HepG2 (cell line): ENCODE results near the gene TANC1. TPM values are rescaled to one million over a fixed set of nuclear protein-coding genes. Genes with fewer than 3 reads are reported as not detected.

Experiments
- ATAC-seq: fragments of 200-7000 bp; cut with Tn5 transposase; 3 replicates; pipeline ENCODE4 v1.9.1; 2020; ENCODE audit warnings: mild to moderate bottlenecking, moderate library complexity
- BruUV-seq: library from RNA; stranded (reverse); fragments of 400-500 nt; replicated peaks from 2 replicates; lab custom pipeline; 2021; lab: Mats Ljungman, UMichigan
- CTCF ChIA-PET: fragments of 300-600 bp; formaldehyde crosslinking; extraction: SDS; loops from one replicate; lab custom pipeline; 2021; ENCODE audit warnings: low total read pairs, inconsistent platforms, low intra/inter-chr PET ratio; lab: Yijun Ruan, JAX
- POLR2A ChIA-PET: fragments of 350-600 bp; sonication (Branson Sonifier 250); formaldehyde crosslinking; loops from one replicate; lab custom pipeline; 2020; ENCODE audit warnings: antibody characterized with exemption, inconsistent platforms; lab: Yijun Ruan, JAX
- DNase-seq: peaks from one replicate; pipeline ENCODE4 v3.0.0-alpha.2; 2015; ENCODE audit warnings: low spot score
- FAIRE-seq: peaks from 3 replicates; lab custom pipeline; 2011; peaks lifted over from hg19 to GRCh38; lab: Jason Lieb, UNC
- H2AFZ ChIP-seq: one replicate; pipeline ENCODE4 v1.6.1; 2011; ENCODE audit warnings: low read length, inconsistent platforms
- H3K27ac ChIP-seq: fragments of 300-600 bp; 3 replicates; pipeline ENCODE4 v1.8.0; 2011; ENCODE audit warnings: mixed run types, mild to moderate bottlenecking, mixed read lengths, low read length, inconsistent platforms; ENCODE audit not compliant: insufficient read depth; ENCODE audit errors: extremely low read length
- H3K27me3 ChIP-seq, 2 experiments: fragments of 200-600 bp in 1 of 2; 2 replicates in 1 of 2; 3 replicates in 1 of 2; pipeline versions ENCODE4 v1.6.0 to v1.8.0; 2011; ENCODE audit warnings: low read length in 2 of 2, mild to moderate bottlenecking in 2 of 2, moderate library complexity in 2 of 2, inconsistent platforms in 1 of 2; ENCODE audit not compliant: insufficient read depth in 2 of 2, control insufficient read depth in 1 of 2
- H3K36me3 ChIP-seq, 2 experiments: fragments of 200-600 bp in 1 of 2; replicated peaks in 1 of 2; 2 replicates in 1 of 2; 3 replicates in 1 of 2; pipeline versions ENCODE4 v1.5.1 to v1.8.0; 2011; ENCODE audit warnings: low read length in 2 of 2, inconsistent platforms in 1 of 2; ENCODE audit not compliant: insufficient read depth in 2 of 2, control insufficient read depth in 1 of 2
- H3K4me1 ChIP-seq: 2 replicates; pipeline ENCODE4 v1.5.1; 2012; ENCODE audit warnings: low read length, inconsistent platforms; ENCODE audit not compliant: insufficient read depth
- H3K4me2 ChIP-seq: 2 replicates; pipeline ENCODE4 v1.6.0; 2011; ENCODE audit warnings: low read depth, low read length, inconsistent platforms
- H3K4me3 ChIP-seq, 3 experiments: fragments of 200-600 bp in 1 of 3; sonication (generic), shearing (Covaris generic) in 1 of 3; replicated peaks in 1 of 3; 2 replicates each; pipeline ENCODE4 v1.5.1; 2011 to 2016; ENCODE audit warnings: low read length in 3 of 3, inconsistent platforms in 2 of 3, low read depth in 2 of 3, mild to moderate bottlenecking in 2 of 3, control low read depth in 1 of 3, mixed read lengths in 1 of 3; ENCODE audit not compliant: insufficient read depth in 1 of 3
- H3K79me2 ChIP-seq: one replicate; pipeline ENCODE4 v1.6.1; 2011; ENCODE audit warnings: low read length, inconsistent platforms; ENCODE audit not compliant: insufficient read depth
- H3K9ac ChIP-seq: 2 replicates; pipeline ENCODE4 v1.6.0; 2011; ENCODE audit warnings: mild to moderate bottlenecking, low read depth, low read length, inconsistent platforms; ENCODE audit not compliant: insufficient read depth
- H3K9me3 ChIP-seq: 2 replicates; pipeline ENCODE4 v1.5.1; 2012; ENCODE audit warnings: mild to moderate bottlenecking, low read length
- H4K20me1 ChIP-seq: 2 replicates; pipeline ENCODE4 v1.6.0; 2011; ENCODE audit warnings: inconsistent platforms, mild to moderate bottlenecking, low read length, moderate library complexity; ENCODE audit not compliant: insufficient read depth
- CREB1 ChIP-seq, 2 experiments: fragments of 450-650 bp in 1 of 2; IDR thresholded peaks; 2 replicates each; pipeline ENCODE4 v1.6.1; 2016 to 2017; ENCODE audit warnings: control low read depth in 1 of 2, mild to moderate bottlenecking in 1 of 2, missing compliant biosample characterization in 1 of 2, missing genetic modification characterization in 1 of 2
- HMGXB4 ChIP-seq, 2 experiments: sonication (generic) in 1 of 2; formaldehyde crosslinking in 1 of 2; IDR thresholded peaks; 2 replicates each; pipeline versions ENCODE4 v1.4.0 to v1.6.1; 2018 to 2020; ENCODE audit warnings: missing genetic modification reagents in 2 of 2, borderline replicate concordance in 1 of 2, low read depth in 1 of 2, mild to moderate bottlenecking in 1 of 2, missing biosample characterization in 1 of 2
- KDM5B ChIP-seq: sonication (generic); formaldehyde crosslinking; IDR thresholded peaks from 2 replicates; pipeline ENCODE4 v1.4.0; 2020; ENCODE audit warnings: missing genetic modification reagents, mild to moderate bottlenecking, borderline replicate concordance
- MXD1 ChIP-seq: sonication (generic); formaldehyde crosslinking; IDR thresholded peaks from 2 replicates; pipeline ENCODE4 v1.4.0; 2020; ENCODE audit warnings: mild to moderate bottlenecking, missing genetic modification reagents
- SNAPC5 ChIP-seq: sonication (generic); formaldehyde crosslinking; IDR thresholded peaks from 2 replicates; pipeline ENCODE4 v1.8.1; 2023; ENCODE audit warnings: mild to moderate bottlenecking, missing genetic modification reagents, borderline replicate concordance
- WGBS: methylation state at CpG from one replicate; pipeline ENCODE4 v1.1.6; 2017; ENCODE audit warnings: low lambda C conversion rate; 5-methylcytosine and 5-hydroxymethylcytosine counted together
- in situ Hi-C: cut with HindIII; loops from 2 replicates; pipeline ENCODE4 v1.10.0; 2017; ENCODE audit warnings: low pct_unique_long_range_greater_than_20kb; ENCODE audit not compliant: extremely low pct_ligation_motif_present
- intact Hi-C: fragments of 100-400 bp; cut with micrococcal nuclease; formaldehyde crosslinking; loops from one replicate; pipeline ENCODE4 v1.10.0; 2022; ENCODE audit not compliant: unreplicated experiment
- polyA plus RNA-seq, 8 experiments: library from polyadenylated mRNA; depleted of rRNA in 3 of 8; stranded (reverse) in 7 of 8; unstranded in 1 of 8; fragments of >200 nt; fragmentation: Illumina TruSeq in 4 of 8; extraction: Trizol in 4 of 8; gene quantifications; 2 replicates each; pipeline versions ENCODE4 v1.2.1 to v1.2.3, GENCODE V29; 2011 to 2016; ENCODE audit warnings: low read depth in 4 of 8, missing spikeins in 1 of 8, mixed read lengths in 1 of 8; ENCODE audit not compliant: insufficient read depth in 1 of 8
- total RNA-seq, 5 experiments: library from RNA; depleted of rRNA; stranded (reverse); fragments of >200 nt; fragmentation: Illumina TruSeq; extraction: Trizol; gene quantifications; 2 replicates each; pipeline ENCODE4 v1.2.3, GENCODE V29; 2016; ENCODE audit warnings: low read depth in 1 of 5

The TANC1 gene
- total and polyA plus RNA-seq, 2 of the 13 experiments (the other 11 are each of a cell fraction or from before 2014, with no cell fraction given): 2.3 to 5.6 TPM

- DNase-seq: no peak
- 77% methylated on average over 4 of the region's 4 CpGs for WGBS
- no peak for TF ChIP-seq SNAPC5 (CRISPR knock-in tag)
- no peak for TF ChIP-seq KDM5B (CRISPR knock-in tag)
- 0 out of 2 replicates have a peak, but pooled peaks have one; percentile 36 for TF ChIP-seq CREB1 (IDR thresholded peaks at IDR 0.05)
- no peak for TF ChIP-seq CREB1 (CRISPR knock-in tag; IDR thresholded peaks at IDR 0.05)
- TF ChIP-seq MXD1 (CRISPR knock-in tag): no peak
- no peak for TF ChIP-seq HMGXB4 (CRISPR knock-in tag; IDR thresholded peaks at IDR 0.05; ENCODE audit: borderline replicate concordance in 1 of 2, low read depth in 1 of 2)
- Histone ChIP-seq H2AFZ (no peak overlapping the region), H3K27me3 (no peaks in the 10 kb centered on the region), H3K4me2 (no peak overlapping the region), H3K27ac (no peak overlapping the region), H4K20me1 (no peaks in the 10 kb centered on the region), H3K4me3 (no peak overlapping the region), H3K79me2 (no peaks in the 10 kb centered on the region), H3K9me3 (no peaks in the 10 kb centered on the region), H3K36me3 (peaks cover 0 to 4% of the 10 kb centered on the region in 2 experiments; a peak in 1 of 5 replicates), H3K4me1 (no peaks in the 10 kb centered on the region), H3K9ac (no peak overlapping the region)
- no peak for FAIRE-seq
- ATAC-seq: no peak
- ChIA-PET POLR2A (no interaction called here), CTCF (no interaction called here)
- BruUV-seq: no TSS peak
- intact Hi-C loops (no loop called here), in situ Hi-C loops (no loop called here)
Observed at GRCh38 chr2:159199761-159200465, 231.5 kb downstream of the TANC1 start.
